ENCODE measurements around the gene FXYD3.

FXYD3 gene

DNA sequence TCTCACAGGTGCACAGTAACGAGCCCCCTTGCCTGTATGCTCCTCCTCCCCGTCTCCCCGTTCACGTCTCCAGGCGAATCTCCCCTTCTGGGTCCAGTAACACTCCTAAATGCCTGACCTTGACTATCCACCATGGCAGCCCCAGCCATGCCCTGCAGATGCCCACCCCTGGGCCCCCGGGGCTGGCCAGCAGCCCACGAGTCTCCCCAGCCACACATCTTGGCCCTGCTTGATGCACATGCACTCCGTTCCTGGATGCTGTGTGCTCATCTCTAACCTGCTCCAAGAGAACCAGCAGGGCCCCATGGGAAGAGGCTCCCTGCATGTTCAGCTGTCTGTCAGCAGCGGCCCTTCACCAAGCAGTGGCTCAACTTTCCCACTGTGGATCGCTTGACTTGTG is 42.1 kb upstream of the FXYD3 start:
- FAIRE-seq, result no peak
- no peak for DNase-seq (ENCODE audit: insufficient read length, low spot score)
- TF ChIP-seq, protein P1, sequence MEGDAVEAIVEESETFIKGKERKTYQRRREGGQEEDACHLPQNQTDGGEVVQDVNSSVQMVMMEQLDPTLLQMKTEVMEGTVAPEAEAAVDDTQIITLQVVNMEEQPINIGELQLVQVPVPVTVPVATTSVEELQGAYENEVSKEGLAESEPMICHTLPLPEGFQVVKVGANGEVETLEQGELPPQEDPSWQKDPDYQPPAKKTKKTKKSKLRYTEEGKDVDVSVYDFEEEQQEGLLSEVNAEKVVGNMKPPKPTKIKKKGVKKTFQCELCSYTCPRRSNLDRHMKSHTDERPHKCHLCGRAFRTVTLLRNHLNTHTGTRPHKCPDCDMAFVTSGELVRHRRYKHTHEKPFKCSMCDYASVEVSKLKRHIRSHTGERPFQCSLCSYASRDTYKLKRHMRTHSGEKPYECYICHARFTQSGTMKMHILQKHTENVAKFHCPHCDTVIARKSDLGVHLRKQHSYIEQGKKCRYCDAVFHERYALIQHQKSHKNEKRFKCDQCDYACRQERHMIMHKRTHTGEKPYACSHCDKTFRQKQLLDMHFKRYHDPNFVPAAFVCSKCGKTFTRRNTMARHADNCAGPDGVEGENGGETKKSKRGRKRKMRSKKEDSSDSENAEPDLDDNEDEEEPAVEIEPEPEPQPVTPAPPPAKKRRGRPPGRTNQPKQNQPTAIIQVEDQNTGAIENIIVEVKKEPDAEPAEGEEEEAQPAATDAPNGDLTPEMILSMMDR (IDR thresholded peaks at IDR 0.05; ENCODE audit: insufficient read depth, missing control alignments), result no peak

GRCh38 chr19:35073941-35074340 is 41.7 kb upstream of the FXYD3 start:
- DNase-seq (ENCODE audit: insufficient read length, low spot score) (no peak), FAIRE-seq (no peak)

GRCh38 chr19:35074426-35075201 is 41.0 kb upstream of the FXYD3 start:
- FAIRE-seq (no peak), DNase-seq (ENCODE audit: insufficient read length, low spot score) (no peak)
- TF ChIP-seq, protein P1 (IDR thresholded peaks at IDR 0.05; ENCODE audit: insufficient read depth, missing control alignments), result no peak

More at GRCh38 chr19:35073941-35074340, 41.7 kb upstream of the FXYD3 start:
- TF ChIP-seq, protein P1 (IDR thresholded peaks at IDR 0.05; ENCODE audit: insufficient read depth, missing control alignments), result no peak

GRCh38 chr19:35075202-35076025 is 40.2 kb upstream of the FXYD3 start:
- TF ChIP-seq, protein P1 (IDR thresholded peaks at IDR 0.05; ENCODE audit: insufficient read depth, missing control alignments), result no peak
- DNase-seq (ENCODE audit: insufficient read length, low spot score) (no peak), FAIRE-seq (no peak)

- TF ChIP-seq, protein P1 (IDR thresholded peaks at IDR 0.05; ENCODE audit: insufficient read depth, missing control alignments), result no peak
- DNase-seq (ENCODE audit: insufficient read length, low spot score) (no peak), FAIRE-seq (no peak)
Observed at GRCh38 chr19:35076026-35076370, 39.6 kb upstream of the FXYD3 start.

GRCh38 chr19:35076657-35077056 is 39.0 kb upstream of the FXYD3 start:
- DNase-seq (ENCODE audit: insufficient read length, low spot score), result no peak
- TF ChIP-seq, protein P1 (IDR thresholded peaks at IDR 0.05; ENCODE audit: insufficient read depth, missing control alignments), result no peak
- FAIRE-seq, result no peak
